IPS-NIHi11 (cell line): Measurements from ENCODE around the gene MEOX2.
A peak's percentile ranks its signal among the peaks of the same experiment; 100 is the strongest.

ENCODE experiments used
- DNase-seq: peaks from one replicate; pipeline ENCODE4 v3.0.0; 2012; ENCODE audit warnings: mixed read lengths, low spot score

The MEOX2 gene

DNA sequence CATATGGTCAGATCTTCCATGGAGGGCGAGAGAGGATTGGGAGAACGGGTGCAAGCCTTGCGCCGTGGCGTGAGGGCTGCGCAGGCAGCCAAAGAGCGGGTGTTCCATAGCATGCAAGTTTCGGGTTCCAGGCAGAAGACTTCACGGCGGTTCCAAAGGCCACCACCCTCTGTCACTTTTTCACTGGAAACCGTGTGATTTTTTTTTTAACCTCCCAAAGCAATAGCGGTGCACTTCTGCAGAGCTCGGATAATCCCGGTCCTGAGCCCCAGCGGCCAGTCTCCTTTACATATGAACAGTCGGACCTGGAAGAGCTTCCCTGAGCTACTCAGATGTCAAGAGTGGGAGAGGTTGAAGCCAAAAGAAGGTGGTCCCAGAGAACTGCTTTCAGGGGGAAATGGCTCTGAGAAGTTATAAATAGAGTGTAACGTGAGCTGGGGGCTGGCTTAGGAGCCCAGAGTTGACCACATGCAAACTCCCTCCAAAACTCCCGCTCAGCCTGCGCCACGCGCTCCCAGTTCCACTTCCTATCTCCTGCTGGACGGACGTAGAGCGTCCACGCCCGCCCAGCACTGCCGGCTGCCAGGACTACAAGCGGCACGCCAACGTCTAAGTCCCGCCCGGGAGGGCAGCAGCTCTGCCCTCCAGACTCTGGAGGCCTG is at the start of gene MEOX2:
Gene MEOX2, minus strand, starts transcription at position 389 of the 662 bp plus-strand sequence. Its CDS starts 281 bp downstream, at position 108.
- DNase-seq: peak; percentile 25

DNA sequence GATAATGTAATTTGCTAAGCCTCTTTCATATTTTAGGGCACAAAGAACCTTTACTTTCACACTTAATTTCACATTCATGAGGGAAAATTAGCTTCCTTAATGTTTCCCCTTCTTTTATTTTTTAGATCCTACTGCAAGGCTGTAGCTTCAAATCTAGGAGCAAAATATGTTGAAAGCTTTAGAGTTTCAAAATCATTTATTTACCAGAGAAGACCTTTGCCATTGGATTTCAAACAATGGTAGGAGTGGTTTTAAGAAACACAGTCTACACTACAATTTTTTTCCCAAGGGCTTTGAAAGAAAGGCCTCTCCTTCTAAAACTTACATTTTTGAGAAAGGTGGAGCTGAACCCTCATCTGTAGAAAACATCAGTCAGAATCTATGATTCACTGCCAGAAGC is 43.3 kb upstream of the MEOX2 start:
- no peak for DNase-seq

DNA sequence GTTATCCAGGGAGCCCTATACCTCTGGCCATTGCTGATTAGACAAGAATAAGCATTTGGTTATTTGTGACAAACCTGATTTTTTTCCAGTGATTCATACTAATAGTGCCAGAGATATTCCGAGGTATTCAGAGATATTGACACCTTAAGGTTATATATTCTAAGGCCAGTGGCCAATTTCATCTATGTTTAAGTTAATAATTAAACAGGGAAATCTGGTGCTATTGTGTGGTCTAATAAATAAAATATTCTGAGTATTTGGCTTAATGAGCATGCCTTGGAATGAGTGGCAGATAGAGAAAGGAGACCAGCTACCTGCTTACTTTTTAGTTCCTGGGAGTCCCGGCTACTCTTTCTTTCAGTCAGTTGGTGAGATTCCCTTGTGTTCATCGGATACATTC is 38.6 kb upstream of the MEOX2 start:
- no peak for DNase-seq

DNA sequence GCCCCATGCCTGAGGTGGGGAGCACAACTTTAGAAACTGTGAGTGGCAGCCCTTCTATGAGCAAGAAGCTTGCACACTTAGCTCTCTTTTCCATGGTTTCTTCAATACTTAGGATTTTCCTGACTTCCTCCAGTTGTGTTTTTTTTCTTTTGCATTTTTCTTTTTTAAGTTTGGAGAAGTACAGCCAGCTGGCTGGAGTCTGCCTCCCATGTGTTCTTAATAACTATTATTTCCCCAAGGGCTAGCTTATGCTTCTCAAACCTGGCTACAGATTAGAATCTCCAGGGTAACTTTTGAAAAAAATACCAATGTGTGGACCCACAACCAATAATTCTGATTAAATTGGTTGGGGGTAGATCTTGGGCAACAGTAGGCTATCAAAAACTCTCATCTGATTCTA is 37.4 kb upstream of the MEOX2 start:
- no peak for DNase-seq

DNA sequence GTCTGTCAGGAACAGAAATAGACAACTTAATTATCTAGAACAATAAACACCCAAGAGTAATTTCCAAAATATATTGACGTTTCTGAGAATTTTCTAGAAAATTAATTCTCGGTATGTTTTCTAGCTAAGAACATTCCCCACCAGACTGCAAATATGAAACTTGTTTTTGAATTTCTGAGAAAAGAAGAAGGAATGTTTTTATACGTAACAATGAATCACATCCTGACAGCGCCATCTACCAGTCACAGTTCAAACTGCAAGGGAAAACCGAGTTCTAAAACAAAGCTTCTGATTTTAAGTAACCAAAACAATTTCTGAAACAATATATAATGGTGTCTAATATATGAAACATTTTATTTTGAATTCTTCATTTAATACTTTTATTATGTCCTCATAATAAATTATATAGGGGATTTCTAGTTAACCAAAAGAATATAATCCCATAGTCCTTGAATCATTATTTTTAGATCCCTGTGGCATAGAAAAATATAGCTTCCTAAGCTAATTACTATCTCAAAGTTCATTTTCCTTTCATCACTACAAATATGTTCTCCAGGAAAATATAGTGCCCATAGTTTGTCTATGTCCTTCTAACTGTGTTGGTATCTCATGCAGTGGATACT is 34.5 kb upstream of the MEOX2 start:
- no peak for DNase-seq

DNA sequence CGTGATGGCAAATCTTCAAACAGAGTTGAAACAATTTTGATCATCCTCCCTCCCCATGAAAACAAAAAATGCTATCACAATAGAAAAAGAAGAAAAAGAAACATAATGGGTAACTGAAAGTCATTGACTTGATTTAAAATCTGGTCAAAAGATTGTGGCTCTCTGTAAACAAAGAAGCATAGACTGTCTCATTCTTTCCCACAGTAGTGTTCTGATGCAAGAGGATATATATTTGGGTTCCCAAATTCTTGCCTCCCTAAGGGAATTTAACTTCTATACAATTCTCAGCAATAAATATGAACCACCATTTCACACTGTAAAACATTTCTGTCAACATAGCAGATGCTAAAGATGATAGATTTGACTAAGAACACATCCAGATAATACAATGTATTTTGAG is 32.8 kb upstream of the MEOX2 start:
- no peak for DNase-seq

DNA sequence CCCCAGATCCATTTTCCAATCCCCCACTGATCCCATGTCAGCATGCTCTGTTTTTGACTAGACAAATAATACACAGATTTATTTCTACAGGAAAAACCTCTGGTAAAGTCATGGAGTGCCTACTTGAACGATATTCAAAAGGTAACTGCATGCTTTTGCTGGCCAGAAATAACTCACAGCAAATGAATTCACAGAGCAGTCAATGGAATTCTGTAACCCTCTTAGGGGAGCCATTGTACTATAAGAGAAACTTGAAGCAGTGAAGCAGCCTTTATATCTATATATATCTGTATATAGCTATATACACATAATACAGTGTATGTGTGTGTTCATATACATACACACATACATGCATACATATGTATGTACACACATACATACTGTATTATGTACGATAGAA is 29.0 kb upstream of the MEOX2 start:
- no peak for DNase-seq

DNA sequence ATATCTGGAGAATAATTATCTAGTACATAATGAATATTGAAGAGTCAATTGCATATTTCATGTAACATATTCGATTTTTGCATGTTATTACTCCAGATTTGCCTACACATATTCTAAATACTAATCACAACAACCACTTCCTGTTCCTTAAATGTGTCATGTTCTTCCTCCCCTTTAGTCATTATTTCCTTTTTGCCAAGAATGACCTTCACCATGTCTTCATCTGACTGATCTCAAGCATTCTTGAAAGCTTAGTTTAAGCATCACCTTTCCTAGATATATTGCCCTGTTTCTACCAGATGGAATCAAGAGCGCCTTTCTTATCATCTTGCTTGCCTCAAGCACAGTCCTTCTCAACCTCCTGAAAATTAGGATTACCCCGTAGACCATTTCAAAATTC is 23.5 kb upstream of the MEOX2 start:
- DNase-seq: no peak

DNA sequence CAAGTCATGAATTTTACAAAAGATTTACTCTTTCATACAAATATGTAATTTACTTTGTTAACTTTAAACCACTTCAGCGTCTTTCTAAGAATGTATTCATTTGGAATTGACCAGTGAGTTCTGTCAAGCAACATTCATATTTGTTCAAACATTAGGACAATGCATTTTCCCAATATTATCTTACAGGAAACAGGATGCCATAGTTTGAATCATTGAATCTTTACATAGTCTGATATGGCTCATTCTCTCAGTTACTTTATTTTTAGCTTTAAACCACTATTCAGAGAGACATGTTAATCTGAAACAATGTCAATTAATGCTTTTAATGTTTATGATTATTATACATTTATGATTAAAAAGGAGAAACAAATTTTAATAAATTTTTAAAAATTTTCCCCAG is 21.1 kb upstream of the MEOX2 start:
- no peak for DNase-seq

DNA sequence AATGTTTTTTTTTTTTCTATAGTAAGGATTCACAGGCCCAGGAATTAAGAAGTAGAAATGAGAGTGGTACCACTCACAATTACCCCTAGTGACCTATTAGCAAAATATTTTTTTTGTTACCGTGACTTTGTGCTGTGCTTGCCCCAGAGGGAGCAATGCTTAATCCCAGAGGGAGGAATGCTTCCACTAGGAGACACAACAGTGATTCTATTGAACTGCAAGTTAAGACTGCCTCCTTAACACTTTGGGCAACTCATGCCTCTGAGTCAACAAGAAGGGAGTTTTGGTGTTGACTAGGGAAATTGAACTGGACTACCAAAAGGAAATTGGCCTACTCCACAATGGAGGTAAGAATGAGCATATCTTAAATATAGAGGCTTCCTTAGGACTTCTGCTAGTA is 17.2 kb upstream of the MEOX2 start:
- no peak for DNase-seq

DNA sequence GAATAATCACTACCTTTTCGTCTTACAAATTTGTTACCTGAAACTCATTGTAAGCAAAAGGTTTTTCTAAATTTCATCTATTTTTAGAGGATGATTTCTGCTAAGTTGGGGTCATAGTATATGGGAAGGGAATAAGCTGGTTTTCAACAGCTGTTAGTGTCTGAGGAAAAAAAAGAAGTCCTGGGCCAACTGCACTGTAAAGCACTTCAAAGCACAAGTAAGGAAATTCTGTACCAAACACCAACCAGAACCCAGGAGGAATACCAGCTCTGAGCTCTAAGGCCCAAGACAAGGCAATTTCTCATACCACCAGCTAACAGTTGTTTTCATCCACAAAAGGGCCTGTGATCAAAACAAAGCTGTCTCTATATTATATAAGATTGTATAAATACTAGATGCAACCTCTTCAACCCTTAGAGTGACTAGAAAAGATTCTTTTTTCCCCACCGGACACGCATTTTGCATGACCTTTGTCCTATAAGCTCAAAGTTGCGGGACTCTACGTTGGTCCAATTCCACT is 6.1 kb upstream of the MEOX2 start:
- DNase-seq: no peak

DNA sequence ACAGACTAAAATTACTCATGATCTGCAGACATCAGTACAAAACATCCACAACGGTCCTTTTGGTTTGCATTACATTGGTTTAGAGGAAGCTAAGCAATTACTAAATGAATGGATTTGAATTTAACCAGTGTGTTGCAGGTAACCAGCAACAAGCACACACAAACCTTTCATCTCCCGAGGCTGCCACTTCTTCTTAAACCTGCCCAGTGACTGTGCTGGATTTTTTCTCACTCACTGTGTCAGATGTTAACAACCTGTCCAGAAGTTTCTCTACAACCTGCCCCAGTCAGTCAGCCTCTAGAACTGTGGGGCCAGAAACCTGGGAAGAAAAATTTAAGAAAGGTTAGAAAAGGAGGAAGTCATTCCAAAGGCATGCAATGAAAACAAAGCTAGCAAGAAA is 2.4 kb upstream of the MEOX2 start:
- peak; percentile 11 for DNase-seq

DNA sequence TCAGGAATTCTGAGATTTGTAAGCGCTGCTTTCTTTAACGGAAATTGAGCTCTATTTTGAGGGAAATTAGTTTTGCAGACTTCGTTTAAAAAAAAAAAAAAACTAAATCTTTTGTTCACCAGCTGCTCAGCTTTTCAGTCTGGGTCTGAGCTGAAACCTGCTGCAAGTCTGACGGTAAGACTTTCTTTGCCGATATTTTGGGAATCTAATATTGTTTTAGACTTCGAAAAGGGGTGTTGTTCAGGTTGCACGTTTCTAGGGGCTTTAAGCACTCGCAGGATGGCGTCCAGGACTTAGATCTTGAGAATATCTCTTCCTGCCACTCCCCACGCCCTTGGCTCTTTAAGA is 1.8 kb upstream of the MEOX2 start:
- no peak for DNase-seq

DNA sequence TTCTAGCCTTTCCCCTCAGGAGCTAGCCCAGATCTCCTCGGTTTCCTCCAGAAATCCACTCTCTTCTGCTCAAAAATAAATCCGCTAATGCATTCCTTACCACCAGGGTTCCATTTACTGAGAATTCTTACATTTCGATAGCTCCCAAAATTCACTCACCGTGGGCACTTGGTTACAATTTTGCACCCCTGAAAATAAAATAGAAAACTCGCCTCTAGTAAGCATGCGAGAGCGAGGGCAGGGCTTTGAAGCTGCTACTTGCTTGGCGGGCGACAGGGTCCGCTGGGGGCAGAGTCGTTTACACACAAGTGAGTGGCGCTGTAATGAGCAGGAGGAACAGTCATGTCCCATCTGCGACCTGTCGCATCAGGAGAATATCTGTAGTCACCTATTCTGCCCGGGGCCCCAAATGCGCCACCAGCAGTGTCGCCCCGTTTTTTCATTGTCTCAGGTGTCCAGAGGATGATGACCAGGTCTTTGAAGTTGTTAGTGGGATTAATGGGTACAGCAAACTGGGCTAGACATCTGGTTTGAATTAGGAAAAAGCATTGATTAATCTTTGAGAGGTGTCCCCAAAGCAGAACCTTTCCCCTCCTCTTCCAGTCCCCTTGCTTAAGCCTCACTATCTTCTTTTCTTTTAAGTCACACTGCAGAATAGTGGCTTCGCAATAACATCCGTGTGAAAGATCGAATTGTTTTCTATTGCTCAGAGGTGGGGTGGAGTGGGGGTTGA is 1.2 kb upstream of the MEOX2 start:
- no peak for DNase-seq

DNA sequence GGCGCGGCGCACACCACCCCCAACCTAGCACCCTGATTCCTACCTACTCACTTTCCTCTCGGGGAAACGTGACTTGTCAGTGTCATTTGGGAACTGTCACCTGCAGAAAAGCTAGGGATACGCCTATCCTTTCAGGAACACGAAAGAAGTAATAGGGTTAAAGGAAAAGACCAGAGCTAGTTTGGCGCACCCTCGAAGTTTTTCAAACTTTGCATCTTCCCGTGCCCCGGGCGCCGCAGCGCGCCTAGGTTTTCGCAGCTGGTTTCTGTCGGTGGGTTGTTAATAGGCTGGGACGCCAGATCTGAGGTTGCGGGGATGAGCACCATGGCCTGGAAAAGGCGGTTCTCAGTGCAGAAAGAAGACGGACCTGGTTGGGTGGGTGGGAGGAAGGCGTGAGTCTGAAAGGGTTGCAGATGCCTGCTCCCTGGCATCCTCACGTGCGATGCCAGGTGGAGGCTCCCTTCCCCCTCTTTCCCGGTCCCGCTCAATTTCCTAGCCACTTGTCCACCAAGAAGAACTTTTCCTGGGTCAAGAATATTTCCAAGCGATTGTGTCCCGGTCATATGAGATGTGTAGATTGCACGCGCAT is 568 bp upstream of the MEOX2 start:
- DNase-seq: peak; percentile 5

DNA sequence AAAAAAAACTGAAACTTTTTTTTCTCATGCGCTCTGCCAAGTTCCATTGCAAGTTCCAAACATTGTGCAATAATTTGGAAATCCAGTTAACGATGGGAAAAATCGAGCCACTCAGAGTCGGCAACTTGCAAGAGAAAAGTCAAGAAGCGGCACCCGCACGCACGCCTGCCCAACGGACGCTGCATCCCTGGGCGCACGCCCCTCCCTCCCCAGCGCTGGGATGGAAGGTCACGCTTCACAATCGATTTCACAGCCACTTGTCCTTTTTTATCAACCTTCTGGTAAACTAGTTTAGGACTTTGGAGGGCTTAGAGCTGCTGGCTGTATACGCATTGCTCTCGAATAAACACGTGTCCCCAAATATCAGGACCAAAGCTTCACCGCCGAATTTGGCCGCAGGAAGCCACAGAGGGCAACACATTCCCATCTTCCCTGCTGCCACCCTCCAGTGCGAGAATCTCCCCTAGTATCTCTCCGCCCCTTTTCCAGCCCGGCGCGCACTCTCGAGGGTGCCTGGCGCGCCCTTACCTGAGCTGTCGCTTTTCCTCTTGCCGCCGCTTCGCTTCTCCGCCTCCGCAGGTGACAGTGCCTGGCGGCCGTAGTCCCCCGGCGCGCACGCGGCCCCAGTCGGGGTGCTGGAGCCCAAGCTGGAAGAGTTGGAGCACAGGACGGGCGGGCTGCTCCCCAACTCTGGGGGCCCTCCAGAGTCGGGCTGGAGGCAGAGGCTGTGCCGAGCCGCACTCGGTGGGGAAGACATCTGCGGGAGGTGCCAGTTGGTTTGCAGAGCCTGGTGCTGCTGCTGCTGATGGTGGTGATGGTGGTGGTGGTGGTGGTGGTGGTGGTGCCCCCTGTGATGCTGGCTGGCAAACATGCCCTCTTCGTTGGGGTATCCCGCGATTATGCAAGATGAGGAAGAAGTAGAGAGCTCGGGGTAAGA is 857 bp downstream of the MEOX2 start:
- DNase-seq: peak; percentile 29

DNA sequence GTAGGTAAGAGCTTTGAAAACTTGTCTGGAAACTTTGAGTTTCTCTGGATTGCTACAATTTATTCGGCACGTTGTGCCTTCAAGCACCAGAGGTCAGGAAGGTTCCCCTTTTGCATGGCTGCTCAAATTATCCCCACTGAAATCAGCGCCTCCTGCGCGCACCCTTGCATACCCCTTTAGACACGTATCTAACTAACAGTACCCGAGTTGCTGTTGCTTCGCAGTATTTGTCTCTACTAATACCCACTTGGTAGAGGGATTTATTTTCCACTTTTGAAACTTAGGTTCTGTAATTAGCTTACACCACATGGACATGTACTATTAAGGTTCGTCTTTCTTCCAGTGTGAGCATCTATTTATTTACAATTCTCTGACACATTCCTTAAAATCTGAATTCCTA is 1.6 kb downstream of the MEOX2 start:
- no peak for DNase-seq

DNA sequence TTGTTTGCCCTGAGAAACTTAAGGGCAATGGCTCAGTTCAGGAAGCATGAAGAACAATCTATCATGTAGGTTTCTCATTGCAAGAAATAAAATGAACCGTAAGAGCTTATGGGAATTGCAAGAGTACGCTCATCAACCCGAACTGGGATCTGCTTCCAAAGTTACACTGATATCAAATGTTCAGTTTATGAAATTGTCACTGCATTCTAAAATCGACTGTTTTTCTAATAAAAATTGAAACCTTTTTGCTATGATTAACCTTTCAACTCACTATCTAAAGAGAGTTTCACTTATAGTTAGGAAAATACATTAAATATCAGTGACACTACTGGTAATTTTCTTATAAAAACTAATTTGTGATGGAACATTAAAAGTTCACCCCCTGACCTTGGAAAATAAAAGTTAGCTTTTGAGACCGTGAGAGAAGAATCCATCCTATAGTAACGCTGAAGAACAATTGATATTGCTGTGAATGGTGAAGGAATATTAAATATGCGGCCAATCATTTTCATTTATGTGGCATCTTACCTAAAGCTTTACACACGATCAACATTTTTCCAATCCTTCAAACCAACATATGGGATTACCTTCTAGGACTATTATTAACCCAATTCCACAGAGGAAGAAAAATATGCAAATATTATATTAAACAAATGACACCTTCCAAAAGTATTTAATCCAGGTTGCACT is 2.2 kb downstream of the MEOX2 start:
- no peak for DNase-seq

DNA sequence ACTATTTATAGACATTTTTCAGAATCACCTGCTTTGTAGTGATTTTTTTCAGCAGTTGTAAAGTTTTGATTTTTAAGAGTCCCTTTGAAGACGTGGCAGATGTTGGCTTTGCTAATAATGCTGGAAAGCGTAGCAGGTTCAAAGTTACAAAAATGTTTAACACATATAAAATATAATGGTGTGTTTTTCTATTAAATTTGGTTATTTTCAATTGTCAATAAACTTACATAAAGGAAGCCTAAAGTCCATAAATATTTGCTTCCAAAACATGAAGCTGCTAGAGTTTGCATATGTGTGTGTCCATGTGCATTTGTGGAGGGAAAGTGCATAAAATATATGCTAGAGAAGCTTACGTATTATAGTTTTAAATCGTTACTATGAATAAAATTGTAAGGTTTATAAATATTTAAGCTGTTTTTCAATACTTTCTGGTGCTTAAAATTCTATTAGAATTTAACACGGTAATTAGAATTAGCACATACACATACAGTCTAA is 3.7 kb downstream of the MEOX2 start:
- no peak for DNase-seq

DNA sequence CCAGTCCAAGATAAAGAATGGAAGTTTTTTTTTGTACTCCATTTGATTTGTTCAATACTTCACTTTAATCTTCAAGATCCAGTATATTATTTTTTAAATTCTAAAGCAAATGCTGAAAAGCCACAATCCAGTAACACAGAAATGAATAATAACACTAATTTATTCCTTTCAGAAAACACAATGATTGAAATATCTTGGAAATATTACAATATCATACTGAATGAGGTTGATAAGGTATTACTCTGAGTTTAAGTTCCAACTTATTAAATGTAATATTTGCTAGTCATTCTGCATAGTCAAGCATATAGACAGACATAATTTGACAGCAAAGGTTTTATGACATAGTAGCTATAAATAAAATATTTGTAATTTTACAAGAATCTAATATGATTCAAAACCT is 4.4 kb downstream of the MEOX2 start:
- DNase-seq: no peak

DNA sequence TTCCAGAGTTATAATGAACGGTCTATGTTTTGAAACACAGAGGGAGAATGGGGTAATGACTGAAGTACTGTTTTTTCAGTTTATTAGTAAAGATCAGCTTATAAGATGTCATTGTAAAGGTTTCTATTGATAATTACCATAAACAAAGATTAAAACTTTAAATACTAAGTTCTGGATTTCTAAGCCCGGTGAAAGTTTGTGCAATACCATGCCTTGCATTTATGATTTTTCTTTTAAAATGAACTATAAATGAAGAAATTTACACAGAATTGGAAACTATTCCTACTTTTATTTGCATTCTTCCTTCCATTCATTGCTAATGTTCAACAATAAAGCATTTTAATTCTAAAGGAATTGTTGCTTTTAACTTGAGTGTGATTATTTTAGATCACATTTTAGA is 4.9 kb downstream of the MEOX2 start:
- DNase-seq: no peak
